PC-9 (cell line): ENCODE results near the gene IRAK2.

Experiments
- CTCF ChIP-seq: fragments of 200-600 bp; sonication (generic); conservative IDR thresholded peaks from 2 replicates; pipeline ENCODE4 v1.6.1; 2017; ENCODE audit warnings: mixed run types, antibody characterized with exemption, mild to moderate bottlenecking, moderate library complexity
- EZH2 ChIP-seq: fragments of 200-600 bp; sonication (generic); IDR thresholded peaks from 2 replicates; pipeline ENCODE4 v1.8.0; 2017; ENCODE audit warnings: antibody characterized with exemption, low read depth

- no peak for TF ChIP-seq EZH2
- no peak for TF ChIP-seq CTCF
These were observed 118.9 kb downstream of the IRAK2 start for GRCh38 chr3:10283638-10284037.
